Left ventricle myocardium inferior (tissue), 1 donor: ENCODE results near the gene CEP89. TPM values are rescaled to one million over a fixed set of nuclear protein-coding genes. Genes with fewer than 3 reads are reported as not detected.

ENCODE experiments used
- DNase-seq: peaks from one replicate; pipeline ENCODE4 v3.0.0-alpha.2; 2020
- H3K27ac ChIP-seq: fragments of 200-600 bp; replicated peaks from 2 replicates; pipeline ENCODE4 v1.8.0; 2021
- H3K27me3 ChIP-seq: fragments of 200-600 bp; 2 replicates; pipeline ENCODE4 v1.8.0; 2021; ENCODE audit warnings: low read depth
- H3K36me3 ChIP-seq: fragments of 200-600 bp; 2 replicates; pipeline ENCODE4 v1.8.0; 2021
- H3K4me1 ChIP-seq: fragments of 200-600 bp; 2 replicates; pipeline ENCODE4 v1.8.0; 2021
- H3K4me3 ChIP-seq: fragments of 200-600 bp; 2 replicates; pipeline ENCODE4 v1.8.0; 2021; ENCODE audit warnings: mild to moderate bottlenecking, moderate library complexity
- H3K9me3 ChIP-seq: fragments of 200-600 bp; replicated peaks from 2 replicates; pipeline ENCODE4 v1.8.0; 2021
- intact Hi-C: fragments of 100-400 bp; cut with micrococcal nuclease; formaldehyde crosslinking; loops from one replicate; pipeline ENCODE4 v1.11.0; 2022
- total RNA-seq: library from RNA; stranded (reverse); fragmentation: NEBNext Ultra II Directional; extraction: Animal tissue kit (Norgen Biotek cat#: 25700); gene quantifications from one replicate; pipeline ENCODE4 v1.2.1, GENCODE V29; 2021
- TF ChIP-seq, protein P1 (sequence below): fragments of 200-600 bp; IDR thresholded peaks from 2 replicates; pipeline ENCODE4 v1.8.0; 2021; ENCODE audit warnings: antibody characterized with exemption, mild to moderate bottlenecking, borderline replicate concordance
- donor health status: DM: no; HTN: yes; CAD: no; lungs with severe emphysema.

Gene CEP89
- total RNA-seq, 1 donor from 2014 or later, result 9.1 TPM

DNA sequence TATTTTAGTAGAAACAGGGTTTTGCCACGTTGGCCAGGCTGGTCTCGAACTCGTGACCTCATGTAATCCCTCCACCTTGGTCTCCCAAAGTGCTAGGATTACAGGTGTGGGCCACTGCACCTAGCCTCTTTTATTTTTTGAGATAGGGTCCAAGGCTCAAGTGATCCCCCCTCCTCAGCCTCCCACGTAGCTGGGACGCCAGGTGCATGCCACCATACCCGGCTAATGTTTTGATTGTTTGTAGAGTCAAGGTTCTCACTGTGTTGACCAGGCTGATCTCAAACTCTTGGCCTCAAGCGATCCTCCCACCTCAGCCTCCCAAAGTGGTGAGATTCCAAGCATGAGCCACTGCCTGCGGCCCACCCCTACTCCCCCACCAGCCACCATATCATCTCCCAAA lies 108.5 kb downstream of the CEP89 start:
- Histone ChIP-seq H3K9me3 (no peaks in the 10 kb centered on the region), H3K4me1 (no peaks in the 10 kb centered on the region), H3K27ac (no peak overlapping the region), H3K4me3 (no peak overlapping the region), H3K36me3 (no peaks in the 10 kb centered on the region), H3K27me3 (no peaks in the 10 kb centered on the region)
- intact Hi-C loops, result no loop called here
- no peak for DNase-seq
- TF ChIP-seq, protein P1, sequence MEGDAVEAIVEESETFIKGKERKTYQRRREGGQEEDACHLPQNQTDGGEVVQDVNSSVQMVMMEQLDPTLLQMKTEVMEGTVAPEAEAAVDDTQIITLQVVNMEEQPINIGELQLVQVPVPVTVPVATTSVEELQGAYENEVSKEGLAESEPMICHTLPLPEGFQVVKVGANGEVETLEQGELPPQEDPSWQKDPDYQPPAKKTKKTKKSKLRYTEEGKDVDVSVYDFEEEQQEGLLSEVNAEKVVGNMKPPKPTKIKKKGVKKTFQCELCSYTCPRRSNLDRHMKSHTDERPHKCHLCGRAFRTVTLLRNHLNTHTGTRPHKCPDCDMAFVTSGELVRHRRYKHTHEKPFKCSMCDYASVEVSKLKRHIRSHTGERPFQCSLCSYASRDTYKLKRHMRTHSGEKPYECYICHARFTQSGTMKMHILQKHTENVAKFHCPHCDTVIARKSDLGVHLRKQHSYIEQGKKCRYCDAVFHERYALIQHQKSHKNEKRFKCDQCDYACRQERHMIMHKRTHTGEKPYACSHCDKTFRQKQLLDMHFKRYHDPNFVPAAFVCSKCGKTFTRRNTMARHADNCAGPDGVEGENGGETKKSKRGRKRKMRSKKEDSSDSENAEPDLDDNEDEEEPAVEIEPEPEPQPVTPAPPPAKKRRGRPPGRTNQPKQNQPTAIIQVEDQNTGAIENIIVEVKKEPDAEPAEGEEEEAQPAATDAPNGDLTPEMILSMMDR, result no peak

DNA sequence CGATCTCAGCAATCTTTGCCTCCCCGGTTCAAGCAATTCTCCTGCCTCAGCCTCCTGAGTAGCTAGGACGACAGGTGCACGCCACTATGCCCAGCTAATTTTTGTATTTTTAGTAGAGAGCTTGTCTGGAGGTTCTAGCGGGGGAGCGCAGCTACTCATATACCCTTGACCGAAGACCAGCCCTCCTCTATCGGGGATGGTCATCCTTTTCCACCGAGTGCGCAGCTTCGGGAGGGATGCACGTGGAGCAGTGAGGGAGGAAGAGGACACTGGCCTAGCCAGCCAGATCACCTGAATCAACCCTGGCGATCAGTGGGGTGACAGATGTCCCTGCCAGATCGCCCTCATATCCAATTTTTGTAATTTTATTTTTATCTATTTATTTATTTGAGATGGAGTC lies 109.0 kb downstream of the CEP89 start:
- Histone ChIP-seq H3K9me3 (no peaks in the 10 kb centered on the region), H3K27me3 (no peaks in the 10 kb centered on the region), H3K36me3 (no peaks in the 10 kb centered on the region), H3K4me1 (no peaks in the 10 kb centered on the region), H3K4me3 (no peak overlapping the region), H3K27ac (no peak overlapping the region)
- no peak for DNase-seq
- TF ChIP-seq, protein P1, result no peak
- intact Hi-C loops, result no loop called here

- TF ChIP-seq, protein P1, result no peak
- DNase-seq, result no peak
- Histone ChIP-seq H3K9me3 (no peaks in the 10 kb centered on the region), H3K27ac (no peak overlapping the region), H3K4me3 (no peak overlapping the region), H3K36me3 (no peaks in the 10 kb centered on the region), H3K4me1 (no peaks in the 10 kb centered on the region), H3K27me3 (no peaks in the 10 kb centered on the region)
- intact Hi-C loops, result no loop called here
Measured at GRCh38 chr19:32862173-32862572, 109.6 kb downstream of the CEP89 start.

- H3K27ac ChIP-seq, result no peak overlapping the region
- TF ChIP-seq, protein P1, result no peak
- no peaks in the 10 kb centered on the region for H3K27me3 ChIP-seq
- DNase-seq, result no peak
- H3K4me1 ChIP-seq, result no peaks in the 10 kb centered on the region
- intact Hi-C loops, result no loop called here
- no peaks in the 10 kb centered on the region for H3K36me3 ChIP-seq
- H3K9me3 ChIP-seq, result no peaks in the 10 kb centered on the region
- no peak overlapping the region for H3K4me3 ChIP-seq
Measured at GRCh38 chr19:32861596-32861995, 110.2 kb downstream of the CEP89 start.

DNA sequence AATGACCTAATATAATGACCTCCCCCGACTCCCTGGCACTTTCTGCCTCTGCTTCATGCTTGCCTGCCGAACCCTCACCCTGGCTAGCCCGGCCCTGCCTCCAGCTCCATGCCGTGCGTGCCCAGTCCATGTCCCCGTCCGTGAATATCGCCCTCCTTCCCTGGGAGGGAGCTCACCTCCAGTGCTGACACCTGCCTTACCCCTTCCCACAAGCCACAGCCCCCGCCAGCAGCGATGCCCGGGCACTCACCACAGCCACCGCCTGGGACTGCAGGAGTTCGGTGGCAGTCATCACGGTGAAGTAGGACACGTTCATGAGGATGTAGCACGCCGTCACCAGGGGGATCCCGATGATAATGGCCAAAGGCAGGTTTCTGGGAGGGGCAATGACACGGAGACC lies 112.2 kb downstream of the CEP89 start:
- Histone ChIP-seq H3K36me3 (no peaks in the 10 kb centered on the region), H3K27me3 (no peaks in the 10 kb centered on the region), H3K4me1 (no peaks in the 10 kb centered on the region), H3K4me3 (no peak overlapping the region), H3K27ac (no peak overlapping the region), H3K9me3 (no peaks in the 10 kb centered on the region)
- DNase-seq, result no peak
- intact Hi-C loops, result no loop called here
- TF ChIP-seq, protein P1, result no peak

- Histone ChIP-seq H3K4me3 (no peak overlapping the region), H3K4me1 (no peaks in the 10 kb centered on the region), H3K27ac (no peak overlapping the region), H3K9me3 (no peaks in the 10 kb centered on the region), H3K36me3 (no peaks in the 10 kb centered on the region), H3K27me3 (no peaks in the 10 kb centered on the region)
- intact Hi-C loops, result no loop called here
- TF ChIP-seq, protein P1, result no peak
- no peak for DNase-seq
Measured at GRCh38 chr19:32858559-32858958, 113.2 kb downstream of the CEP89 start.
